Mammary epithelial cell (primary cell): ENCODE results near the gene CLEC16A.

Experiments
- CTCF ChIP-seq, 2 donors: IDR thresholded peaks in 1 of 2; conservative IDR thresholded peaks in 1 of 2; 2 replicates each; pipeline ENCODE4 v1.5.1; 2011 to 2012; ENCODE audit warnings: inconsistent platforms in 2 of 2, low read length in 2 of 2, mild to moderate bottlenecking in 2 of 2, control low read depth in 1 of 2, low read depth in 1 of 2; ENCODE audit not compliant: insufficient read depth in 1 of 2; ENCODE audit errors: extremely low read depth in 1 of 2
- EZH2 ChIP-seq: IDR thresholded peaks from 2 replicates; pipeline ENCODE4 v1.6.1; 2012; ENCODE audit warnings: low read length, inconsistent platforms, borderline replicate concordance

GRCh38 chr16:11152677-11153331 is 208.4 kb downstream of the CLEC16A start:
- TF ChIP-seq CTCF (conservative IDR thresholded peaks at IDR 0.05 in 1 of 2, IDR thresholded peaks at IDR 0.05 in 1 of 2; ENCODE audit: extremely low read depth in 1 of 2, insufficient read depth in 1 of 2, low read depth in 1 of 2, low read length in 2 of 2), result no peak
- no peak for TF ChIP-seq EZH2
